ENCODE measurements around the gene USP9Y.
"Not testable (repeated sequence)": the region's sequence is repeated elsewhere in the genome, so short reads cannot be mapped to it uniquely, and the experiment has no call there.

USP9Y gene, protein sequence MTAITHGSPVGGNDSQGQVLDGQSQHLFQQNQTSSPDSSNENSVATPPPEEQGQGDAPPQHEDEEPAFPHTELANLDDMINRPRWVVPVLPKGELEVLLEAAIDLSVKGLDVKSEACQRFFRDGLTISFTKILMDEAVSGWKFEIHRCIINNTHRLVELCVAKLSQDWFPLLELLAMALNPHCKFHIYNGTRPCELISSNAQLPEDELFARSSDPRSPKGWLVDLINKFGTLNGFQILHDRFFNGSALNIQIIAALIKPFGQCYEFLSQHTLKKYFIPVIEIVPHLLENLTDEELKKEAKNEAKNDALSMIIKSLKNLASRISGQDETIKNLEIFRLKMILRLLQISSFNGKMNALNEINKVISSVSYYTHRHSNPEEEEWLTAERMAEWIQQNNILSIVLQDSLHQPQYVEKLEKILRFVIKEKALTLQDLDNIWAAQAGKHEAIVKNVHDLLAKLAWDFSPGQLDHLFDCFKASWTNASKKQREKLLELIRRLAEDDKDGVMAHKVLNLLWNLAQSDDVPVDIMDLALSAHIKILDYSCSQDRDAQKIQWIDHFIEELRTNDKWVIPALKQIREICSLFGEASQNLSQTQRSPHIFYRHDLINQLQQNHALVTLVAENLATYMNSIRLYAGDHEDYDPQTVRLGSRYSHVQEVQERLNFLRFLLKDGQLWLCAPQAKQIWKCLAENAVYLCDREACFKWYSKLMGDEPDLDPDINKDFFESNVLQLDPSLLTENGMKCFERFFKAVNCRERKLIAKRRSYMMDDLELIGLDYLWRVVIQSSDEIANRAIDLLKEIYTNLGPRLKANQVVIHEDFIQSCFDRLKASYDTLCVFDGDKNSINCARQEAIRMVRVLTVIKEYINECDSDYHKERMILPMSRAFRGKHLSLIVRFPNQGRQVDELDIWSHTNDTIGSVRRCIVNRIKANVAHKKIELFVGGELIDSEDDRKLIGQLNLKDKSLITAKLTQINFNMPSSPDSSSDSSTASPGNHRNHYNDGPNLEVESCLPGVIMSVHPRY (N-terminal part only)

DNA sequence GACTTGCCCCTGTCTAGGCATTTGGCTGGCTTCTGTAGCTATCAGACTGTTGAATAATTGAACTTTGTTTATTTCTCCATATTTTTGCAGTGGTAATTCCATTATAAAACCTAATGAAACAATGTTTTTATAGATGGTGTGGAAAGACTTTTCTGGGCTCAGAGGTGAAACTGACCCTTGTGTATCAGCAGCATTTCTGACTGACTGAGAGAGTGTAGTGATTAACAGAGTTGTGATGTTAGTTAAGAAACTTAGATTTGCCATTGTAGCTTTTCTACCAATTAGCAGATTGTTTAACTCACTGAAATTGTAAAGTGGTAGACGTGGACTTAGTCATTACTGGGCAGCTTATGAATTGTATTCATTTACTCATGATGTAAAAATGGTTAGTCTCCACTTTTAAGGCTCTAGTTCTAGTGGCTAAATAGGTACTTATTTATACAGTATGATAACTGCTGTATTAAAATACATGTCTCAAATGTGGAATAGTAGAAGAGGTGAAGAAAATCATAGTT lies at the start of gene USP9Y:
Gene USP9Y (plus strand): TSS at position 51 of the 515 bp plus-strand sequence. CDS start 8,217 bp downstream, outside the sequence.
- Mint-ChIP-seq H3K4me1 (no peaks in the 10 kb centered on the region), H3K4me3 (no peak within 1 kb of the TSS), H3K27ac (no peak within 1 kb of the TSS), H3K9me3 (no peaks in the 10 kb centered on the region), H3K36me3 (ENCODE audit: low read depth) (no peaks in the 10 kb centered on the region), H3K27me3 (ENCODE audit: low read depth, poor library complexity) (no peaks in the 10 kb centered on the region)
- TF ChIP-seq, protein P1, sequence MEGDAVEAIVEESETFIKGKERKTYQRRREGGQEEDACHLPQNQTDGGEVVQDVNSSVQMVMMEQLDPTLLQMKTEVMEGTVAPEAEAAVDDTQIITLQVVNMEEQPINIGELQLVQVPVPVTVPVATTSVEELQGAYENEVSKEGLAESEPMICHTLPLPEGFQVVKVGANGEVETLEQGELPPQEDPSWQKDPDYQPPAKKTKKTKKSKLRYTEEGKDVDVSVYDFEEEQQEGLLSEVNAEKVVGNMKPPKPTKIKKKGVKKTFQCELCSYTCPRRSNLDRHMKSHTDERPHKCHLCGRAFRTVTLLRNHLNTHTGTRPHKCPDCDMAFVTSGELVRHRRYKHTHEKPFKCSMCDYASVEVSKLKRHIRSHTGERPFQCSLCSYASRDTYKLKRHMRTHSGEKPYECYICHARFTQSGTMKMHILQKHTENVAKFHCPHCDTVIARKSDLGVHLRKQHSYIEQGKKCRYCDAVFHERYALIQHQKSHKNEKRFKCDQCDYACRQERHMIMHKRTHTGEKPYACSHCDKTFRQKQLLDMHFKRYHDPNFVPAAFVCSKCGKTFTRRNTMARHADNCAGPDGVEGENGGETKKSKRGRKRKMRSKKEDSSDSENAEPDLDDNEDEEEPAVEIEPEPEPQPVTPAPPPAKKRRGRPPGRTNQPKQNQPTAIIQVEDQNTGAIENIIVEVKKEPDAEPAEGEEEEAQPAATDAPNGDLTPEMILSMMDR (IDR thresholded peaks at IDR 0.05): no peak
- no peak for DNase-seq

DNA sequence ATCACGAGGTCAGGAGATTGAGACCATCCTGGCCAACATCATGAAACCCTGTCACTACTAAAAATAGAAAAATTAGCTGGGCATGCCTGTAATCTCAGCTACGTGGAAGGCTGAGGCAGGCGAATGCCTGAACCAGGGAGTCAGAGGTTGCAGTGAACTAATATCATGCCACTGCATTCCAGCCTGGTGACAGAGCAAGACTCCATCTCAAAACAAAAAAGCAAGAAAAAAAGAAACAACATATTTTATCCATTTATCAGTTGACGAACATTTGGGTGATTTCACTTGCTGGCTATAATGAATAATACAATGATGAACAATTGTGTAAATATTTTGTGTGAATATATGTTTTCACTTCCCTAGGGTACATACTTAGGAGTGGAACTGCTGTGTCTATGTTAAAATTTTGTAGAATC lies 49.4 kb upstream of the USP9Y start:
- DNase-seq: no peak
- H3K4me1 Mint-ChIP-seq: no peaks in the 10 kb centered on the region
- H3K27ac Mint-ChIP-seq: no peak overlapping the region
- TF ChIP-seq, protein P1 (IDR thresholded peaks at IDR 0.05): no peak
- H3K4me3 Mint-ChIP-seq: no peak overlapping the region
- no peaks in the 10 kb centered on the region for H3K9me3 Mint-ChIP-seq
- H3K36me3 Mint-ChIP-seq (ENCODE audit: low read depth): no peaks in the 10 kb centered on the region
- H3K27me3 Mint-ChIP-seq (ENCODE audit: low read depth, poor library complexity): no peaks in the 10 kb centered on the region

DNA sequence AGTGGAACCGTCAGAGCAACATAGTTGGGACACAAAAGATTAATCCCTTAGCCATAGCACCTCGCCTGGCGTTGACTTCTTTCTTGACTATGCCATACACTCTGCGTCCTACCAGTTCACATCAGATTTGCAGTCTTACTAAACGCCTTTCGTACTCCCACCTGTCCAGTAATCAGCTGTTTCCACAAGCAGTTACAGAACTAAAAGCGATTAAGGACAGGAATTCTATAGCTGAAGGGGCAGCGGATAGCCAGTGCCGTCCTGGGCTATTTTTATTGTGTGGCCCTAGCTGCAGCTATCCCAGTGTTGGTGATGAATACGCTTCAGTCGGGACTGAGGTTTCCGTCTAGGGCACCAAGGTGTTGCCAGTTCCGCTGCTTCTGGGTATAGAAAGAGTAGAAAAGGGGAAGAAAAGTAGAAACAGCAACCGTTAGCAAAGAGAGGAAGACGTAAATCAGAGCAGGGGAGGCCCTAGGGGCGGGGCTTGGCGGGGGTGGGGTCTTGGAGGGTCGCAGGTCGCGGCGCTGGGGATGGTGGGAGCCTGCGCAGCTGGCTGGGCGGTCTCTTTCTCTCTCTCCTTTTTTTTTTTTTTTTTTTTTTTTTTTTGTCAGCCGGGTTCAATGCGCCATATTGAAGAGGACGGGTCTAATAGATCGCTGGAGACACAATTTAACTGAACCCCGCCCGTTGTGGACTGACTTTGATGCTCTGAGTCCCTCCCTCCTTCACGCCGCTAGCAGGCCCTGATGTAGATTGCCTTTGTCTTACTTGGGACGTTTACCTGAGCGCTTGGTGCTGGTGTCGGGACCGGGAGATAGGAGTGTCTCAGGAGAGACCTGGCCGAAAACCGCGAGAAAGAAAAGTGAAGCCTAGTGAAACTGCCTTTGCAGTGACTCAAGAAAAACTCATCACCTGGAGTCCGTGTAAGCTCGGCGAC lies 39.0 kb upstream of the USP9Y start:
- H3K27ac Mint-ChIP-seq: no peak overlapping the region
- no peaks in the 10 kb centered on the region for H3K27me3 Mint-ChIP-seq (ENCODE audit: low read depth, poor library complexity)
- TF ChIP-seq, protein P1 (IDR thresholded peaks at IDR 0.05): no peak

DNA sequence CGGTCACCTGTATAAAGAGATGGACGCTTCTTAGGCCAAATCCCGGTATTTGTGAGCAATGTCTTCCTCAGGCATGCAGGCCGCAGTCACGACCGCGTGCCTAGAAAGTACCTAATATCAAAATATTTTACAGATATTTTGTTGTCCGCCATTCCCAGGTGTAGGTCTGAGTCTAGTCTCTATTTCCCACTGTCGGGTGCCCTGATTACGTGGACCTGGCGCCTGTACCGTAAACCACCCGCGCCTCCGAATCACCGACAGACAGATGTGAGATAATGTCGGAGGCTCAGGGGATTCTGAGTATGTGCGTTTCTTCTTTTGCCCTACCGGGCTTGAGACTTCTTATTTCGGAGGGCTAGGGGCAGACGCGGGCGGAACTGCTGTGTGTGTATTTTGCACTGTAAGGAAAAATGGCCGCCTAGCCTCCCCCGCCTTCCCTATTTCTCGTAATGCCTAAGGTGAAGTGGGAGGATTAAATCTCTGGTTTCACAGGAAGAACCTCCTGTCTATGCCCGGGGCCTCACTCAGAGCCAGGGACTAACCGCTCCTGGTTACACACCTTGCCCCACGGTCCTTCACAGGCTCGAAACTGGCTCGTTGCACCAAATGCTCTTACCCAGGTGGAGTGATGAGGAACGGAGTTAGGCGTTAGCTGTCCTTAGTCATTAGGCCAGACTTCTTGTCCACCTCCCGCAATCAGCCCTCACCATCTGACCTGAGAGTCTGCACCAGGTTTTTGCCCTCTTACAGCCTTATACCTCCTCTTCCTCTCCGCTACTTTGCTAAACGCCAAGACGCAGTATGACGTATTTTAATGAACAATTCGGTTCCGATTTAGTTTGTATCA lies 38.1 kb upstream of the USP9Y start:
- Mint-ChIP-seq H3K4me1 (no peaks in the 10 kb centered on the region), H3K27me3 (ENCODE audit: low read depth, poor library complexity) (no peaks in the 10 kb centered on the region), H3K9me3 (no peaks in the 10 kb centered on the region), H3K27ac (no peak overlapping the region), H3K4me3 (no peak overlapping the region), H3K36me3 (ENCODE audit: low read depth) (no peaks in the 10 kb centered on the region)
- TF ChIP-seq, protein P1 (IDR thresholded peaks at IDR 0.05): no peak
- DNase-seq: no peak

More for the DNA sequence above, 39.0 kb upstream of the USP9Y start:
- no peaks in the 10 kb centered on the region for H3K36me3 Mint-ChIP-seq (ENCODE audit: low read depth)
- H3K4me3 Mint-ChIP-seq: no peak overlapping the region
- no peaks in the 10 kb centered on the region for H3K4me1 Mint-ChIP-seq
- DNase-seq: no peak
- no peaks in the 10 kb centered on the region for H3K9me3 Mint-ChIP-seq

DNA sequence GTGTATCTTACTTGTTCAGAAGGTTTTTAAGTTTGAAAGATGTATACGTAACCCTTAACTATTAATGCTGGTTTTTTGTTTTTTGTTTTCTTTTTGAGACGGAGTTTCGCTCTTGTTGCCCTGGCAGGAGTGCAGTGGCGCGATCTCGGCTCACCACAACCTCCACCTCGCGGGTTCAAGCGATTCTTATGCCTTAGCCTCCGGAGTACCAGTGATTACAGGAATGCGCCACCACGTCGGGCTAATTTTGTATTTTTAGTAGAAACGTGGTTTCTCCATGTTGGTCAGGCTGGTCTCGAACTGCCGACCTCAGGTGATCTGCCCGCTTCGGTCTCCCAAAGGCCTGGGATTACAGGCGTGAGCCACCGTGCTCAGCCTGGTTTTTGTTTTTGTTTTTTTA lies 37.2 kb upstream of the USP9Y start:
- not testable (repeated sequence) for H3K36me3 Mint-ChIP-seq (ENCODE audit: low read depth); H3K4me3 Mint-ChIP-seq; H3K4me1 Mint-ChIP-seq; H3K27ac Mint-ChIP-seq; H3K9me3 Mint-ChIP-seq; DNase-seq; H3K27me3 Mint-ChIP-seq (ENCODE audit: low read depth, poor library complexity)
